Immature natural killer cell (primary cell): ENCODE results near the gene CTPS2. TPM values are rescaled to one million over a fixed set of nuclear protein-coding genes. Genes with fewer than 3 reads are reported as not detected.

Source experiments
- polyA plus RNA-seq, 3 donors: library from polyadenylated mRNA; unstranded; fragments of 300-500 nt; fragmentation: Illumina TruSeq; gene quantifications; one replicate each; pipeline ENCODE4 v1.2.3, GENCODE V29; 2021

CTPS2 gene
- polyA plus RNA-seq, 3 donors from 2014 or later: 1.1 to 5.7 (median 4.5) TPM

Other genes with a start within 250 kb of the CTPS2 start
- gene S100G, start 62.5 kb downstream of the CTPS2 start, polyA plus RNA-seq: not detected
- gene SYAP1, start 6.9 kb upstream of the CTPS2 start, polyA plus RNA-seq: 10 to 100 TPM; 18.7 to 33.4 (median 28.8) TPM
- gene TXLNG, start 73.8 kb upstream of the CTPS2 start, polyA plus RNA-seq: 1 to 10 TPM; 5.2 to 9.8 (median 5.4) TPM
- 100 to 1,000 TPM; 166 to 243 (median 199) TPM for gene RBBP7, start 157.7 kb upstream of the CTPS2 start, polyA plus RNA-seq
- gene REPS2, start 234.0 kb upstream of the CTPS2 start, polyA plus RNA-seq: under 1 TPM in 2 of 3 donors, not detected in 1; 0.03 to 0.71 TPM